K562 (cell line): ENCODE measurements around the gene PRKAG1. TPM values are rescaled to one million over a fixed set of nuclear protein-coding genes. Genes with fewer than 3 reads are reported as not detected.

Experiments
- CBX1 ChIP-seq: sonication (generic); IDR thresholded peaks from 2 replicates; pipeline ENCODE4 v1.6.1; 2016; ENCODE audit warnings: antibody characterized with exemption, low read depth, mild to moderate bottlenecking
- ESRRA ChIP-seq: fragments of 450-650 bp; IDR thresholded peaks from 2 replicates; pipeline ENCODE4 v1.6.1; 2014; ENCODE audit warnings: low read depth, mild to moderate bottlenecking, moderate library complexity, borderline replicate concordance
- GABPB1 ChIP-seq: sonication (generic); formaldehyde crosslinking; IDR thresholded peaks from 2 replicates; pipeline ENCODE4 v1.8.0; 2022; ENCODE audit warnings: mild to moderate bottlenecking, missing genetic modification reagents
- HCFC1 ChIP-seq: IDR thresholded peaks from 2 replicates; pipeline ENCODE4 v1.6.1; 2012; ENCODE audit warnings: low read depth, low read length, improper control_type of control experiment
- IRF9 ChIP-seq: fragments of 450-650 bp; IDR thresholded peaks from 2 replicates; pipeline ENCODE4 v1.6.1; 2016; ENCODE audit warnings: missing biosample characterization, missing genetic modification characterization
- MGA ChIP-seq: fragments of 450-650 bp; IDR thresholded peaks from 2 replicates; pipeline ENCODE4 v1.6.1; 2016; ENCODE audit warnings: mild to moderate bottlenecking, moderate library complexity
- NCOA6 ChIP-seq: fragments of 450-650 bp; IDR thresholded peaks from 2 replicates; pipeline ENCODE4 v1.6.1; 2017; ENCODE audit warnings: mild to moderate bottlenecking
- RB1 ChIP-seq: fragments of 450-650 bp; IDR thresholded peaks from 2 replicates; pipeline ENCODE4 v1.6.1; 2017; ENCODE audit warnings: low read depth, mild to moderate bottlenecking
- RNF2 ChIP-seq: sonication (generic); IDR thresholded peaks from 2 replicates; pipeline ENCODE4 v1.6.1; 2016
- SRSF7 ChIP-seq: fragments of 200-400 bp; formaldehyde crosslinking; optimal IDR thresholded peaks from 2 replicates; pipeline ENCODE3; 2017; ENCODE audit warnings: mild to moderate bottlenecking, low read depth, low read length
- TFAP4 ChIP-seq: sonication (generic); formaldehyde crosslinking; IDR thresholded peaks from 2 replicates; pipeline ENCODE4 v1.8.0; 2022; ENCODE audit warnings: missing genetic modification reagents, mild to moderate bottlenecking, moderate library complexity, borderline replicate concordance
- XRCC5 ChIP-seq: fragments of 200-400 bp; formaldehyde crosslinking; IDR thresholded peaks from 2 replicates; pipeline ENCODE4 v1.6.1; 2017; ENCODE audit warnings: low read depth, mild to moderate bottlenecking, low read length
- ZBTB7A ChIP-seq: IDR thresholded peaks from 2 replicates; pipeline ENCODE4 v1.6.1; 2011; ENCODE audit warnings: low read depth, mild to moderate bottlenecking, low read length, moderate library complexity, borderline replicate concordance; ENCODE audit not compliant: control insufficient read depth
- polyA plus RNA-seq, 8 experiments: library from polyadenylated mRNA; depleted of rRNA in 4 of 8; stranded (reverse) in 5 of 8; unstranded in 3 of 8; fragments of >200 nt; fragmentation: Nextera tagmentation in 2 of 8; fragmentation: Illumina TruSeq in 1 of 8; extraction: Ambion mirVana in 2 of 8; extraction: Trizol in 1 of 8; gene quantifications; 2 replicates each; pipeline versions ENCODE4 v1.2.1 to v1.2.3, GENCODE V29; 2011 to 2014; ENCODE audit warnings: inconsistent platforms in 1 of 8, missing spikeins in 1 of 8
- total RNA-seq, 7 experiments: library from RNA; depleted of rRNA in 6 of 7; stranded (reverse); fragments of >200 nt in 6 of 7; fragmentation: Illumina TruSeq in 2 of 7; extraction: Trizol in 2 of 7; gene quantifications; 2 replicates each; pipeline versions ENCODE4 v1.2.1 to v1.2.3, GENCODE V29; 2011 to 2021; ENCODE audit warnings: low replicate concordance in 1 of 7

The PRKAG1 gene
- total and polyA plus RNA-seq, 9 of the 15 experiments (the other 6 are each of a cell fraction or from before 2014, with no cell fraction given), result 51.1 to 126 (median 79.1) TPM

- peak; percentile 76 for TF ChIP-seq MGA
- TF ChIP-seq IRF9 (tag), result no peak
- peak; percentile 29; the same call in 1 of the 2 replicates for TF ChIP-seq CBX1
- TF ChIP-seq GABPB1 (CRISPR knock-in tag), result no peak; the same call in 1 of the 2 replicates
- 0 out of 2 replicates have a peak, but pooled peaks have one; percentile 68 for TF ChIP-seq XRCC5
- no peak for TF ChIP-seq ESRRA
- TF ChIP-seq SRSF7, result no peak
- peak; percentile 89 for TF ChIP-seq NCOA6
- TF ChIP-seq RB1, result peak; percentile 77
- TF ChIP-seq ZBTB7A, result peak; percentile 93
- TF ChIP-seq RNF2, result peak; percentile 58; the same call in 1 of the 2 replicates
- TF ChIP-seq HCFC1, result 0 out of 2 replicates have a peak, but pooled peaks have one; percentile 4
- peak; percentile 94 for TF ChIP-seq TFAP4 (CRISPR knock-in tag)
These were observed 41.0 kb downstream of the PRKAG1 start (continued) for GRCh38 chr12:48977290-48978281.
